GM18951 (cell line): ENCODE measurements around the gene SPEG.

Experiments
- POLR2A ChIP-seq: IDR thresholded peaks from 4 replicates; pipeline ENCODE4 v1.6.1; 2011; ENCODE audit warnings: mild to moderate bottlenecking; ENCODE audit not compliant: insufficient read length, insufficient read depth; ENCODE audit errors: extremely low read depth
- in situ Hi-C: fragments of 300-500 bp; cut with MboI; formaldehyde crosslinking; loops from one replicate; pipeline ENCODE4 v1.12.0; 2022; ENCODE audit warnings: low sequenced_read_pairs, mixed read lengths, inconsistent platforms; ENCODE audit not compliant: unreplicated experiment

The SPEG gene

DNA sequence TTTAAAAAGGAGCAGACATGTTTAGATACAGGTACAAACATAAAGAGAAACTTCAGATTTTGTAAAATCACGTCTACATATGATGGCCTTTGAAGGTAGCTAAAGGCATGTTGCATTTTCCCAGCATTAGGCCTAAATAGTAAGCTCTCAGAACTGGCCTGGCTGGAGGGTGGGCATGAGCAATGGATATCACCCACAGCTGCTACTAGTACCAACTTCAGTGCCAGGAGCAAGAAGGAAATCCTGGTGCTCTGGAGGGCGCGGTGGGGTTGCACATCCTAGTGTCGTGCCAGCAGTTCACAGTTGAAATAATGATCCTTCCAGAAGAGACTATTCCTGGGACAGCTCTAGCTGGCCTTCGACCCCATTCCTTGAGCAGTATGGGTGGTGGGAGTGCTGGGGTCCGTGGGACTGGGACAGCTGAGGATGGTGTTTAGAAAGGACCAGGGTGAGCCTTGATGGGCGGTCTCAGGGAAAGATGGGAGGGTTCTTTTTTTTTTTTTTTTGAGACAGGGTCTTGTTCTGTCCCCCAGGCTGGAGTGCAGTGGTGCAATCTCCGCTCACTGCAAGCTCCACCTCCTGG, 11.6 kb upstream of the SPEG start:
- in situ Hi-C loops = no loop called here
- TF ChIP-seq POLR2A = no peak

DNA sequence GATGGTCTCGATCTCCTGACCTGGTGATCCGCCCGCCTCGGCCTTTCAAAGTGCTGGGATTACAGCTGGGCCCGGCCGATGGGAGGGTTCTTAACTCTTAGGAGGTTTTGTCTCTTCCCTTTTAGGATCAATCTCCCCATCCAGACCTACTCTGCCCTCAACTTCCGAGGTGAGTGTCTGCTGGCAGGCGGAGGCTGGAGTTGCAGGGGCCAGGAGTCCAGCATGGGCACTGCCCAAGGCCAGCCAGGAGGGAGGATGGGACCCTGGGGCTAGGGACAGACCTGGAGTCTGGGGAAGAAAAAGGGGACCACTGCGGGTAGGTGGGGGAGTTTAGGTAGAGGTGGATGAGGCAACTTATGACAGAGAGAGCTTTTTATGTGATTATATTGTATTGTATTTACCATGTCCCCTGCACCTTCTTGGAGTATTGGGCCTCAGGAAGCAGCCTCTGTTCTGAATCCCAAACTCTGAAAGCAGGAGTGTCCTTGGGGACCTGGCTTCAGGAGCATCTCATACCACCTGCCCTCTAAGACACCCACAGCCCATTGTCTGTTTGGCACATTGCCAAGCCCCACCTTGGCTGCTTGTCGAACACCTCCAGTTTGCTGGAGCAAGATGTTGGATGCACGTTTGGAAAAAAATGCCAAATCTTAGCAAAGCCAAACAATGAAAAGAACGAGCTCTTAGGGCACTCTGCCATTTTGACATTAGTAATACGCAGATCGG, 10.8 kb upstream of the SPEG start:
- in situ Hi-C loops = no loop called here
- TF ChIP-seq POLR2A = no peak

DNA sequence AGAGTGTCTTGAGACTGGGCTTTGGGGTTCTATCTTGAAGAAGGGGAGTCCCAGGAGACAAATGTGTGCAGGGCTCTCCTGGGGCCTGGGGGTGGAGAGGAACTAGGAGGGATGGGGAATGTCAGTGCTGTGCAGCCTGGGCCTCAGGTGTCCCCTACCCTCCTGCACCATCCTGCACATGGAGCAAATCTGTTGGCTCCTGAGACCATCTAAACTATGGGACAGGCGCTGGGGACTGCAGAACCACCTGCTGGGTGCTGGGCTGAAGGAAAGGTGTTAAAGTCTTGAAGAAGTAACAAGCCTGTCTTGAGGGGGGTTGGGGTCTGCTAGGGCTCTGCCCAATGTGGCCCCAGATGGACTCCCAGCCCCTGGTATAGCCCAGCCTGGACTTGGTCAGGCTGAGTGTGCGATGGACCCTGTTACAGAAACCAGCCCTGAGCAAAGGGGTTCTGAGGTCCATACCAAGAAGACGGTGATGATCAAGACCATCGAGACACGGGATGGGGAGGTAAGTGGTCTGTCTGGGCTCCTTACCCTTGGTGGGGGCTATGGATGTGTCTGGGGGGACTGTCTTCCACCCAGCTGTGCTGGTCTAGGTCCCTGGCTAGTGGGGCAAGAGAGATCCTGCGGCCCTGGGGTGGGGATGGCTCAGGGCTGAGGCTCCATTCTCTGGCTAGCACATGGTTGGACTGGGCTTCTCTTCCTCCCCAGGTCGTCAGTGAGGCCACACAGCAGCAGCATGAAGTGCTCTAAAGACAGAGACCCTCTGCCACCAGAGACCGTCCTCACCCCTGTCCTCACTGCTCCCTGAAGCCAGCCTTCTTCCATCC, 9.2 kb upstream of the SPEG start:
- no peak for TF ChIP-seq POLR2A
- in situ Hi-C loops = no loop called here

DNA sequence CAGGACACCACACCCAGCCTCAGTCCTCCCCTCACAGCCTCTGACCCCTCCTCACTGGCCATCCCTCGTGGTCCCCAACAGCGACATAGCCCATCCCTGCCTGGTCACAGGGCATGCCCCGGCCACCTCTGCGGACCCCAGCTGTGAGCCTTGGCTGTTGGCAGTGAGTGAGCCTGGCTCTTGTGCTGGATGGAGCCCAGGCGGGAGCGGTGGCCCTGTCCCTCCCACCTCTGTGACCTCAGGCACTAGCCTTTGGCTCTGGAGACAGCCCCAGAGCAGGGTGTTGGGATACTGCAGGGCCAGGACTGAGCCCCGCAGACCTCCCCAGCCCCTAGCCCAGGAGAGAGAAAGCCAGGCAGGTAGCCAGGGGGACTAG, 8.6 kb upstream of the SPEG start:
- in situ Hi-C loops = no loop called here
- no peak for TF ChIP-seq POLR2A

DNA sequence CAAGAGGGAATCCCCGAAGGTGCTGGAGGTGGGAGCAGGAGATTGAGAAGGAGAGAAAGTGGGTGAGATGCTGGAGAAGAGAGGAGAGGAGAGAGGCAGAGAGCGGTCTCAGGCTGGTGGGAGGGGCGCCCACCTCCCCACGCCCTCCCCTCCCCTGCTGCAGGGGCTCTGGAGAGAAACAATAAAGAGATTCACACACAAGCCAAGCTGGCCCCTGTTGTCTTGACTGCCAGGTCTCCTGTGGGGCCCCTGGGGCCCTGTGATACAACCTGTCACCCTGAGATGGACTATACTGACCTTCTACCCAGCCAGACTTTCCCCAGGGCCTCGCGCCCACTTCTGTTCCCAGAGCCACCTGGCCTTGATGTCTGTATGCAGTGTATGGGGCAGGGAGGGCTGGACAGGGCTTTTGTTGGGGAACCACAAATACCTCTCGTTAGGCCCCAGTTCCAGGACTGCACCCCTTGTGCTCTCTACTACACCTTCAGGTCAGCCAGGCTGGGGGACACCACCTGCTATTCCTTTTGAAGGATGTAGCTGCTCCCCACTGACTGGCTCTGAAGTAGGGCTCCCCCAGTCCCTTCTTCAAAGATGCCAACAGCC, 8.0 kb upstream of the SPEG start:
- no peak for TF ChIP-seq POLR2A
- in situ Hi-C loops = no loop called here

DNA sequence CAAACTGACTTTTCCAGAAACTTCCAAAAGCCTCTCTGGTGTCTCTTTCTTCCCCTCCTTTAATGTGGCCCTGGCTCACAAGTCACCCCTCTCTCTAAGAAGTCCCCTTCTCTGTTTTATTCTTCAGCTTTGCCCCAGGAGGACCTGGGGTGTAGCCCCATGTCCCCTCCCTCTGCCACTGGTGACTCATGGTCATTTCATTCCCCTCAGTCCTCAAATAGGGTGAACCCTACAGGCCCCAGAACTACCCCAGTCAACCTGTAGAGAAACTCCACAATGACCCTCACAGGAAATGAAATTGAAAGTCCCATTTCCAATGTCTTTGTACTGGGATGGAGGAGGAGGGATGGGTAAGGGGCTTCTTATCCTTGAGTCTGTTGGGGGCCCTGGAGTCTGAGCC, 6.2 kb upstream of the SPEG start:
- in situ Hi-C loops = no loop called here
- TF ChIP-seq POLR2A = no peak

DNA sequence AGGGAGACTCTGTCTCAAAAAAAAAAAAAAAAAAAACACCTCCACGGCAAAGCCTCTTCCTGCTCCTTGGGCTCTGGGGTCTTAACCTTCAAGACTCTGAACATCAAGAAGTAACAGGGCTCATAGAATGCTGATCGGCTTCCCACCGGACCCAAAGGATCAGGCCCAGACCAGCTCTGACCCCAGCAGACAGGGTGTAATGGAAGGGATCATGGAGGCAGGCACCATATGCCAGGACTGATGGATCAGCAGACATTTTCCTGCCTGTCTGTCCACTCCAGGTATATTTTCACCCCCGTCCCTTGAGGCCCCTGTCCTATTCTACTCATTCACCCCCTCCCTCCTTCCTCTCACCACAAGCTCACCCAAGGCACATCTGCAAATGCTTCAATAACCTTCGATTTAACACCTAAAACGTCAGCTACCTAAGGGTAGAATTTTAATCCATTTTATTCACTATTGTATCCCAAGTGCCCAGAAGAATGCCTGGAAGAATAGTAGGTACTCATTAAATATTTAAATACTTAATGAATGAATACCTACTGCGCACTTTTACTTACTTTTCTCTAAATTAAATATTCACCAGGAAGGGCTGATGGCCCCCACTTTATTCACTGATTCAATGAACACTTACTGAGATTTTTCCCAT, 4.6 kb upstream of the SPEG start:
- TF ChIP-seq POLR2A = no peak
- in situ Hi-C loops = no loop called here

DNA sequence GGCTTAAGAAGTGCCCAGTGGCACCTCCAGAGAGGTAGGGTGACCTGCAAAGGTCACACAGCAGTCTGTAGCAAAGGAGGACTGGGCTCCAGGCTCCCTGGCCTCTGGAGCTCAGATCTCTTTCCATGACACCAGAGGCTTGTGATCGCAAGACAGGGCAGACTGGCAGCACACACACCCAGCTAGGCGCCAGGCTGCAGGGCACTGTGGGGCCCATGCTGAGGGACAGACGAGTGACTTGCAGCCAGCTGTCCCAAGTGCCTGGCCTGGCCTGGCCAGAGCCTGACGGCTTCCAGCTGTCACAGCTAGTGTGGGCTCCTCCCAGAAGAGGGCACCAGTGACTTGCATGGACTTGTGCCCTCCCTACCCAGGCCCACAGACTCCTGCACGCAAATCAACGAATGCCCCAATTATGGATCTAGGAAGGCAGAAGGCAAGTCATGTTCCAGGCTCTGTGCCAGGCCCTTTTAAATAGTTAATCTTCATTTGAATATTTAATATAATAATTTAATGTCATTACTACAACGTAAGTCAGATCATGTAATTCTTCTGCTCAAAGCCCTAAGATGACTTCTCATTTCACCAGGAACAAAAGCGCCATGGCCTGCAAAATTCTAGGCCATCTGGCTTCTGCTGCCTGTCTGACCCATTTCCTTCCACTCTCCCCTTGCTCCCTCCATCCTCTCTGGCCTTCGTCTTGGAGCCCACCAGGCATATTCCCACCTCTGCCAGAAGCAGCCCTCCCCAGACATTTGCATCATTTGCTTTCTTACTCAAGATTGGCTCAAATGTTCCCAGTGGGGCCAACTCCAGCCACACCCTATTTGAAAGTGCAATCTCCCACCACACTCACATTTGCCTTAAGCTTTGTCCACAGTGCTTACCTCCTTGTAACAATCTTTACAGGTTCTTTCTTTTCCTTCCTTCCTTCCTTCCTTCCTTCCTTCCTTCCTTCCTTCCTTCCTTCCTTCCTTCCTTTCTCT, 3.7 kb upstream of the SPEG start:
- in situ Hi-C loops = no loop called here
- TF ChIP-seq POLR2A = no peak

DNA sequence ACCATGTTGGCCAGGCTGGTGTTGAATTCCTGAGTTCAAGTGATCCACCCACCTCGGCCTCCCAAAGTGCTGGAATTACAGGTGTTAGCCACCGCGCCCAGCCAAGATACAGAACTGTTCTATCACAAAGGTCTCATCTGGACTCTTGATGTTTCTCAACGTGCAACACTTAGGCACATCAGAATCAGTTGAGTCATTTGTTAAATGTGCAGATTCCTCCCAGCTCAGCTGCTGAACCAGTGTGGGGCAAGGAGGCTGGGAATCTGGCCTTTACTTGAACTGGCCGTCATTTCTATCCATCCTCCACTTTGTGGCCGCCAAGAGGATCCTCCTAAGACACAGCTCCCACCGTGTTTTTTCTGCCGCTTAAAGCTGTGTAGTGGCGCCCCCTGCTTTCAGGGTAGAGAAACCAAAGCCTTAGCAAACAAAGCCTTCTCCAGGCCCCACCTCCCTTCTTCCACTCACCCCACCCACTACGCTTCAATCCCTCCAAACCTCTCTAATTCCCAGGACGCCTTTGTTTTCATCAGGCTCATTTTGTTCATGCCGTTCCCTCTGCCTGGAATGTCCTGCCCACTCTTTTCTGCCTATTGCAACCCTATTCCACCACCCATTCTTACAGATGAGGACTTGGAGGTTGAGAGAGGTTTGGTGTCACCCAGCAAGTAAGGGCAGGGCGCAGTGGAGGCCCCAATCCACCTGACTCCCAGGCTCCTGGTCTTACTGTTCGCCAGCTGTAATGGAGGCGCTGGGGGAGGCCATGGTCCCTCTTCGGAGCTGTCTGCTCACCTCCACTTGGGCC, 776 bp upstream of the SPEG start:
- in situ Hi-C loops = no loop called here
- no peak for TF ChIP-seq POLR2A

DNA sequence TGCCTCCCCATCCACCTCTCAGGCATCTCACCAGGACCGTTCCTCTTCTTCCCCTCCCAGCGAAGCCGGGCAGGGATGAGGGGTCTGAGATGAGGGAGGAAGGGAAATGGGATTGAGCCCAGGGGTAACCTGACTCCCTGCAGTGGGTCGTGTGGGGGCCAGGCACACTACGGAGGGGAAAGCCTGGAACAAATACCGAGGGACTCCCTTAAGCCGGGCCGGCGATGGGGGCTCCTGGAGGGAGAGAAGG, 250 bp upstream of the SPEG start:
- TF ChIP-seq POLR2A = no peak
- in situ Hi-C loops = no loop called here

DNA sequence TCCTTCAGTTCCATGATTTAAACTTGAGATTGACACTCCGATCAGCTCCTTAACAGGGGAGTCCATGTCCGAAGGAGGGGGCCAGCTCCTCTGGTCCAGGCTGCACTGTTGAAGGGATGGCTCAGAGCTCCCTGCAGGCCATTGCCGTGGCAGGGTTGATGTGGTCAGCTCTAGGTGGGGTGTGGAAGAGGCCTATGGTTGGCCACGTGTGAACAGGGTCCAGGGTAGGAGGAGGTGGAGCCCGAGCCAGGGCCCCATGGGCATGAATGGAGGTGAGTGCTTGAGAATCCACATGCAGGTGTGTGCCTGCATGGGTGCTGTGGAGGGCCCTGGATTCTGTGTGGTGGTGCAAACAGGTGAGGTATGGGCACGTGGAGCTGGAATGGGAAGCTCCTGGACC, 1.1 kb downstream of the SPEG start:
- TF ChIP-seq POLR2A = no peak
- in situ Hi-C loops = no loop called here

DNA sequence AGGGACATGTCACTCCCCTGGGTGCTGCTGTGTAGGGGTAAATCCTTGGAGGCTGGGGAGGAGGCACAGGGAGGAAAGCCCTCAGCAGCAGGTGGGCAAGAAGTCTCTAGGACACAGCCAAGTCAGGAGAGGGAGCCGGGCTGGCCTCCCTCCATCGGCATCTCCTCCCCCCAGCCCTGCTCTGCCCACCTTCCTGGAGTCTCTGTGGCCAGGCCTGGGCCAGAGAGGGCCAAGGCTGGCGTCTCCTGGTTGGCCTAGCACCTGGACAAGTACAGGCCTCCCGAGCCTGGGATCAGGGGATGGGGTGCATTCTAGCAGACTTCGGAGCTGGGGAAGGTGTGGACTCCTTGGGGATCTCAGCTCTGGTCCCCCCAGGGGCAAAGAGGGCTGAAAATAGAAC, 1.8 kb downstream of the SPEG start:
- no peak for TF ChIP-seq POLR2A
- in situ Hi-C loops = no loop called here
